SK-N-MC (cell line): Measurements from ENCODE around the gene IRGQ.

Source experiments
- DNase-seq: peaks from one replicate; pipeline ENCODE4 v3.0.0-alpha.2; 2011; ENCODE audit warnings: low read depth, low spot score
- H3K27ac ChIP-seq: fragments of 200-600 bp; sonication (generic); 2 replicates; pipeline ENCODE4 v1.5.1; 2016; ENCODE audit warnings: mixed run types
- H3K36me3 ChIP-seq: fragments of 200-600 bp; sonication (generic); 2 replicates; pipeline ENCODE4 v1.6.1; 2017; ENCODE audit warnings: antibody characterized with exemption, low read length, mixed read lengths; ENCODE audit not compliant: insufficient read depth
- H3K4me3 ChIP-seq: fragments of 200-600 bp; sonication (generic); 2 replicates; pipeline ENCODE4 v1.5.1; 2016
- H3K9ac ChIP-seq: fragments of 200-600 bp; sonication (generic); 2 replicates; pipeline ENCODE4 v1.8.0; 2017; ENCODE audit warnings: mixed run types, mixed read lengths; ENCODE audit not compliant: insufficient read length
- H3K9me3 ChIP-seq: fragments of 200-600 bp; sonication (generic); 2 replicates; pipeline ENCODE4 v1.6.1; 2017; ENCODE audit warnings: low read depth, mild to moderate bottlenecking, antibody characterized with exemption, low read length, moderate library complexity, mixed read lengths
- EZH2 ChIP-seq: fragments of 200-600 bp; sonication (generic); IDR thresholded peaks from one replicate; pipeline ENCODE4 v1.6.1; 2017; ENCODE audit warnings: antibody characterized with exemption
- FOXP2 ChIP-seq: optimal IDR thresholded peaks from 2 replicates; pipeline ENCODE3; 2011; ENCODE audit warnings: mild to moderate bottlenecking, moderate library complexity; ENCODE audit not compliant: insufficient read depth; ENCODE audit errors: extremely low read length, control extremely low read depth
- POLR2AphosphoS5 ChIP-seq: IDR thresholded peaks from 2 replicates; pipeline ENCODE4 v1.6.1; 2012; ENCODE audit warnings: mild to moderate bottlenecking, low read depth, low read length, borderline replicate concordance

Gene IRGQ

DNA sequence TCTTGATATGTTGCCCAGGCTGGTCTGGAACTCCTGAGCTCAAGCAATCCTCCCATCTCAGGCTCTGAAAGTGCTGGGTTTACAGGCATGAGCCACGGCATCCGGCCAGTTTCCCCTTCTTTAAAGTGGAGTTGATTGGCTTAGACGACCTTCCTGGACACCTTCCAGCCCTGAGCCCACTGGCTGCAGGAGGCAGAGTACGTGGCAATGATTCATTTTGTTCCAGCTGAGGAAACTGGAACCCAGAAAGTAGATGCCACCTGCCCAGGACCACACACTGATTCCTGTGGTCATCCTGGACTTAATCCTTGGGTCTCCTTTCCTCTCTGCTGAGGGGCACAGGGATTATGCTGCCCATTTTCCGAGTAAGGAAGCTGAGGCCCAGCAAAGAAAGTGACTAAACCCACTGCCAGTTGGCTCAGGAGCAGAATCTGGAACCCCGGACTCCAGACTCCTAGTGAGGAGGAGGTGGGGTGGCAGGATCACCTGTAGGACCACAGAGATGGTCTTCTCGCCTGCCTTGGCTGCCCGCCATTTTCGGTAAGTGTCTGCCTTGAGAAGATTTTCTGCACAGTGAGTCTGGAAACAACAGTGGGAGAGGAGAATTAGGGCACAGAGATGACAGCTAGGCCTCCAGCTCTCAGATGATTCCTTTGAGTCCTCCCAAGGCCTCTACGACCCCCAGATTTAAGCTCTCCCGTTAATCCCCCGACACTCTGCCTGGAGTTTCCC is 21.3 kb downstream of the IRGQ start:
- no peak for TF ChIP-seq FOXP2
- no peak for TF ChIP-seq EZH2
- TF ChIP-seq POLR2AphosphoS5, result no peak
- peak overlapping the region; percentile 80 for H3K4me3 ChIP-seq
- peak overlapping the region; percentile 84 for H3K9ac ChIP-seq
- H3K36me3 ChIP-seq, result no peaks in the 10 kb centered on the region; the same call in 1 of the 2 replicates
- no peak for DNase-seq
- no peaks in the 10 kb centered on the region for H3K9me3 ChIP-seq
- H3K27ac ChIP-seq, result 0 out of 2 replicates have a peak overlapping the region, but pooled peaks have one; percentile 14

DNA sequence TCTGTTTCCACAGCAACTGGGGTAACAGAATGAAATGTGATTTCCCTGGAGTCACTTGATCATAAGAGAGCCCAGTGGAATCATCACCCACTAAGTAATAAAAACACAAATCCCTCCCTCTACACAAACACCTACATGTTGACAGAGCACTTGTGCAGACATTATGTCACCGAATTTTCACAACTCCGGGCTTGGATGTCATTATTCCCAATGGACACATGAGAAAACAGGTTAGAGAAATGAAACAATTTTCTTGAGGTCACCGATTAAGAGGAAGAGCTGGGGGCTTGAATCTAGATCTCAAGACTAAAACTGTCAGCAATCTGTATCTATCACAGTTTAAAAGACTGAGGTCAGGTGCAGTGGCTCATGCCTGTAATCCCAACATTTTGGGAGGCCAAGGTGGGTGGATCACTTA is 23.8 kb downstream of the IRGQ start:
- no peak for DNase-seq
- H3K27ac ChIP-seq, result no peak overlapping the region
- H3K9ac ChIP-seq, result no peak overlapping the region
- H3K4me3 ChIP-seq, result no peak overlapping the region
- H3K36me3 ChIP-seq, result no peaks in the 10 kb centered on the region; the same call in 1 of the 2 replicates
- TF ChIP-seq FOXP2, result no peak
- TF ChIP-seq EZH2, result no peak
- TF ChIP-seq POLR2AphosphoS5, result no peak
- H3K9me3 ChIP-seq, result no peaks in the 10 kb centered on the region

DNA sequence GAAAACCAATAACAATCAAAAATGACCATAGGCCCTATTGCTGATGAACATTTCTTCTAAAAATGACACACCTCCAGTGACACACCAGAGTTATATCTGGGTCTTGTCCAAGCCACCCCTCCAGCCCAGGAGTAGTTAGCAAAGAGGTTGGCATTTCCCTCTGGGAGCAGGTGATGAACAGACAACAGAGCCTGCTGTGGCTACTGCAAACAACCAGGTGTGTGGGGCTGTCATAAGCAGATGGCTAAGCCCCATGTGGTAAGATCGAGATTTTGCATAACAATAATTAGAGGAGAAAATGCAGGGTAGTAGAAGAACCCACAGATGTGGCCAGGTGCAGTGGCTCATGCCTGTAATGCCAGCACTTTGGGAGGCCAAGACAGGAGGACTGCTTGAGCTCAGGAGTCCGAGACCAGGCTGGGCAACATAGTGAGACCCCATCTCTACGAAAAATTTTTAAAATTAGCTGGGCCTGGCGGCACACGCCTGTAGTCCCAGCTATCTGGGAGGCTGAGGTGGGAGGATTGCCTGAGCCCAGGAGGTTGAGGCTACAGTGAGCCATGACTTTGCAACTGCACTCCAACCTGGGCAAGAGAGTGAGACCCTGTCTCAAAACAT is 25.7 kb downstream of the IRGQ start:
- no peaks in the 10 kb centered on the region for H3K9me3 ChIP-seq
- TF ChIP-seq FOXP2, result no peak
- TF ChIP-seq EZH2, result no peak
- TF ChIP-seq POLR2AphosphoS5, result no peak
- no peak for DNase-seq
- no peak overlapping the region for H3K9ac ChIP-seq
- no peak overlapping the region for H3K27ac ChIP-seq
- H3K36me3 ChIP-seq, result no peaks in the 10 kb centered on the region; the same call in 1 of the 2 replicates
- no peak overlapping the region for H3K4me3 ChIP-seq

DNA sequence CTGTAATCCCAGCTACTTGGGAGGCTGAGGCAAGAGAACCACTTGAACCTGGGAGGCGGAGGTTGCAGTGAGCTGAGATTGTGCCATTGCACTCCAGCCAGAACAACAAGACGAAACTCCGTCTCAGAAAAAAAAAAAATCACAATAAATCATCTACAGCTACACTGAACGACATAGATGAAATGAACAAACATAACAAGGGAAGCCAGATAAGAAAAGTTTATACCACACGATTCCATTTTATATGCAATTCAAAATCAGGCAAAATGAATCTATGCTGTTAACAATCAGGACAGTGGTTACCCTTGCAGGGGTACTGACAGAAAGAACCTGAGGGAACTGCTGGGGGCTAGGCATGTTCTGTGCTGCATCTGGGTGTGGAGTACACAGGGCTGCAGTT is 26.3 kb downstream of the IRGQ start:
- no peaks in the 10 kb centered on the region for H3K9me3 ChIP-seq
- no peaks in the 10 kb centered on the region; the same call in 1 of the 2 replicates for H3K36me3 ChIP-seq
- TF ChIP-seq FOXP2 (no peak), POLR2AphosphoS5 (no peak), EZH2 (no peak)
- no peak overlapping the region for H3K9ac ChIP-seq
- H3K4me3 ChIP-seq, result no peak overlapping the region
- no peak overlapping the region for H3K27ac ChIP-seq
- DNase-seq, result no peak

GRCh38 chr19:43564800-43565199 is 31.1 kb downstream of the IRGQ start:
- Histone ChIP-seq H3K4me3 (no peak overlapping the region), H3K36me3 (peaks cover 12% of the 10 kb centered on the region; the same call in 1 of the 2 replicates), H3K9me3 (no peaks in the 10 kb centered on the region), H3K27ac (no peak overlapping the region), H3K9ac (no peak overlapping the region)
- no peak for TF ChIP-seq EZH2
- no peak for TF ChIP-seq POLR2AphosphoS5
- no peak for TF ChIP-seq FOXP2
- no peak for DNase-seq

- Histone ChIP-seq H3K9ac (no peak overlapping the region), H3K27ac (peak overlapping the region; percentile 46; the same call in 1 of the 2 replicates), H3K4me3 (peak overlapping the region; percentile 36; the same call in 1 of the 2 replicates), H3K36me3 (peaks cover 12% of the 10 kb centered on the region; the same call in 1 of the 2 replicates), H3K9me3 (no peaks in the 10 kb centered on the region)
- TF ChIP-seq POLR2AphosphoS5, result no peak
- TF ChIP-seq FOXP2, result no peak
- DNase-seq, result no peak
These were observed 32.0 kb downstream of the IRGQ start for GRCh38 chr19:43563816-43564457.

DNA sequence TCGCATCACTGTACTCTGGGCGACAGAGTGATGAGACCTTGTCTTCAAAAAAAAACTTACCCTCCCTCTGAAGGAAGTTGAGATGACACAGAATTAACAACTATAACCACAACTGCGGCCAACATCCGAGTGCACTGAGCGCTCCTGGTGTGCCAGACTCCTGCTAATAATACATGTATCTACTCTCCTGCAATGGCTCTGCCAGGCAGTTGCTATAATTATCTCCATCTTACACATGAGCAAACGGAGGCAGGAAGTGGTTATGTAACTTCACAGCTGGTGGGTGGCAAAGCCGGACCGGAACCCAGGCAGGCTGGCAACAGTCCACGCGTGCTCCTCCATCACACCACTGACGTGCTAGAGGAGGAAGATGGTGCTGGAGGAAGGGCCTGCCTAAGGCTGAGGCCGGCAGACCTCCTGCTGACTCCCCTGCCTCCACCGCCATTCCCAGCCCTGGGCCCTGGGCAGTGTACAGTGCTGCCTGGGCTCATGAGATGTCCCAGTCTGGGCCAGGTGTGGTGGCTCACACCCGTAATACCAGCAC is 33.2 kb downstream of the IRGQ start:
- H3K9me3 ChIP-seq, result no peaks in the 10 kb centered on the region
- H3K9ac ChIP-seq, result no peak overlapping the region
- peak overlapping the region; percentile 62 for H3K27ac ChIP-seq
- peak; percentile 42 for DNase-seq
- no peak for TF ChIP-seq EZH2
- peak; percentile 16; the same call in 1 of the 2 replicates for TF ChIP-seq POLR2AphosphoS5
- TF ChIP-seq FOXP2, result no peak
- peaks cover 16% of the 10 kb centered on the region; the same call in 1 of the 2 replicates for H3K36me3 ChIP-seq
- H3K4me3 ChIP-seq, result 0 out of 2 replicates have a peak overlapping the region, but pooled peaks have one; percentile 28

DNA sequence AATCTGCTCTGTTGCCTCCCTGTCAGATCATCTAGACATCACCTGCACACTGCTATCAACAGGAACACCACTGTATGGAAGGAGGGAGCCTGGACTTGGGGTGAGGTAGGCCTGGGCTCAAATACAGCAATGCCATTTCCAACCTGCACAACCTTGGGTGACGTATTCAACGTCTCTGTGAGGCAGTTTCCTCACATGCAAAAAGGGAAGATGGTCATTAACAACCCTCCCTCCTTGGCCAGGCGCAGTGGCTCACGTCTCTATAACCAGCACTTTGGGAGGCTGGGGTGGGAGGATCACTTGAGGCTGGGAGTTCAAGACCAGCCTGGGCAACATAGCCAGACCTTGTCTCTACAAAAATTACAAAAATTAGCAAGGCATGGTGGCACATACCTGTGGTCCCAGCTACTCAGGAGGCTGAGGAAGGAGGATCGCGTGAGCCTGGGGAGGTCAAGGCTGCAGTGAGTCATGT is 33.7 kb downstream of the IRGQ start:
- peak overlapping the region; percentile 62; the same call in 1 of the 2 replicates for H3K27ac ChIP-seq
- H3K9me3 ChIP-seq, result no peaks in the 10 kb centered on the region
- DNase-seq, result no peak
- H3K4me3 ChIP-seq, result 0 out of 2 replicates have a peak overlapping the region, but pooled peaks have one; percentile 28
- peaks cover 16% of the 10 kb centered on the region; the same call in 1 of the 2 replicates for H3K36me3 ChIP-seq
- no peak overlapping the region for H3K9ac ChIP-seq
- TF ChIP-seq FOXP2, result no peak
- no peak for TF ChIP-seq POLR2AphosphoS5
- TF ChIP-seq EZH2, result no peak
